Suprapubic skin (tissue), 4 donors: Measurements from ENCODE around the gene ATRN. TPM values are rescaled to one million over a fixed set of nuclear protein-coding genes. Genes with fewer than 3 reads are reported as not detected.
"Not testable (repeated sequence)": the region's sequence is repeated elsewhere in the genome, so short reads cannot be mapped to it uniquely, and the experiment has no call there.

Experiments used
- DNase-seq, 2 donors: peaks; one replicate each; pipeline ENCODE4 v3.0.0-alpha.2; 2019; ENCODE audit warnings: low spot score in 2 of 2
- H3K27ac ChIP-seq: fragments of 200-600 bp; sonication (generic); one replicate; pipeline ENCODE4 v1.5.1; 2019
- H3K27me3 ChIP-seq: fragments of 200-600 bp; sonication (generic); one replicate; pipeline ENCODE4 v1.5.1; 2019
- H3K36me3 ChIP-seq: fragments of 200-600 bp; sonication (generic); one replicate; pipeline ENCODE4 v1.5.1; 2019
- H3K4me1 ChIP-seq: fragments of 200-600 bp; sonication (generic); one replicate; pipeline ENCODE4 v1.5.1; 2019
- H3K4me3 ChIP-seq: fragments of 200-600 bp; sonication (generic); one replicate; pipeline ENCODE4 v1.5.1; 2019; ENCODE audit warnings: mild to moderate bottlenecking
- H3K9me3 ChIP-seq: fragments of 200-600 bp; sonication (generic); one replicate; pipeline ENCODE4 v1.5.1; 2019
- EP300 ChIP-seq: sonication (generic); formaldehyde crosslinking; IDR thresholded peaks from one replicate; pipeline ENCODE4 v1.6.1; 2017; ENCODE audit warnings: antibody characterized with exemption
- POLR2A ChIP-seq, 2 donors: fragments of 450-650 bp; IDR thresholded peaks; one replicate each; pipeline ENCODE4 v1.6.1; 2017; ENCODE audit warnings: antibody characterized with exemption in 2 of 2, mild to moderate bottlenecking in 2 of 2, moderate library complexity in 2 of 2
- POLR2AphosphoS5 ChIP-seq, 3 donors: sonication (generic); formaldehyde crosslinking; IDR thresholded peaks; one replicate each; pipeline ENCODE4 v1.6.1; 2017; ENCODE audit warnings: antibody characterized with exemption in 3 of 3
- WGBS: methylation state at CpG from one replicate; pipeline ENCODE4 v1.1.5; 2018; 5-methylcytosine and 5-hydroxymethylcytosine counted together
- total RNA-seq, 4 donors: library from RNA; depleted of rRNA; stranded (reverse); fragments of >200 nt; gene quantifications; one replicate each; pipeline ENCODE4 v1.1.0, GENCODE V29; 2016
- TF ChIP-seq, protein P1 (sequence below), 2 donors: fragments of 200-600 bp in 1 of 2; fragments of 450-650 bp in 1 of 2; sonication (generic) in 1 of 2; IDR thresholded peaks; one replicate each; pipeline ENCODE4 v1.5.1; 2016 to 2019; ENCODE audit warnings: antibody characterized with exemption in 2 of 2, mild to moderate bottlenecking in 1 of 2, moderate library complexity in 1 of 2

Gene ATRN
- total RNA-seq, 4 donors from 2014 or later: 23.3 to 39.1 (median 28.3) TPM

DNA sequence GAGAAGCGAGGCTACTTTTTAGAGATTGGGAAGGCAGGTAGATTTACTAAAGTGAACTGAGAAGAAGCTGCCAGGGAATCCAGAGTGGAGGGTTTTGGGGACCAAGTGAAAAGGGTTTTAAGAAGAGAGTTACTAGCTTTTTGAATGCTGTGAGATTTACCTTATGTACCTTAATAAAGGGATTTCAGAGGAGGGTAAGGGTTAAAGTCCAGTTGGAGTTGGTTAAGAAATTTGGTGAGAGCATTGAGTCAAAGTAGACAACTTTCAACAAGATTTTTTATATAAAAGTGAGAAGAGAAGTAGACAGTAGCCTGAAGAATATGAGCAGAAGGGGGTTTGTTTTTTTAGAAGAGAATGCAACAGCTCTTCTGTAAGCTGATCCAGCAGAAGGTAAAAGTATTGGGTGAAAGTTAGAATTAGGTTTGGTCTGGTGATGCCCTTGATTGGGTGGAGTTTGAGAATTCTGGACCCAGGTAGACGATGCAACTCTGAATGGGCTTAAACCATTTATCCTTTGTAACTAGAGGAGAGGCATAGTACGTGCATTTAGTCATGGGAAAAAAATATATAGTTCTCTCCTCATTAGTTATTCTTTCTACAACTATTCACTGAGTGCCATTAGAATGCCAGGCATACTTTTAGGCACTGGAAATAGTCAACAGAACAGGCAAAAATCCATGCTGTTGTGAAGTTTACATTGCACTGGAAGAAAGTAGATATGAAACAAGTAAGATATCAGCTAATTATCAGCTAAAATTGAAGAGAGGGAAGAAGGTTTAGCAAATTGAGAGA, 44.8 kb downstream of the ATRN start:
- WGBS: 93% methylated on average over 3 of the region's 3 CpGs
- Histone ChIP-seq H3K4me3 (no peak overlapping the region), H3K4me1 (no peaks in the 10 kb centered on the region), H3K36me3 (no peaks in the 10 kb centered on the region), H3K27me3 (no peaks in the 10 kb centered on the region), H3K27ac (no peak overlapping the region), H3K9me3 (no peaks in the 10 kb centered on the region)
- TF ChIP-seq, protein P1, sequence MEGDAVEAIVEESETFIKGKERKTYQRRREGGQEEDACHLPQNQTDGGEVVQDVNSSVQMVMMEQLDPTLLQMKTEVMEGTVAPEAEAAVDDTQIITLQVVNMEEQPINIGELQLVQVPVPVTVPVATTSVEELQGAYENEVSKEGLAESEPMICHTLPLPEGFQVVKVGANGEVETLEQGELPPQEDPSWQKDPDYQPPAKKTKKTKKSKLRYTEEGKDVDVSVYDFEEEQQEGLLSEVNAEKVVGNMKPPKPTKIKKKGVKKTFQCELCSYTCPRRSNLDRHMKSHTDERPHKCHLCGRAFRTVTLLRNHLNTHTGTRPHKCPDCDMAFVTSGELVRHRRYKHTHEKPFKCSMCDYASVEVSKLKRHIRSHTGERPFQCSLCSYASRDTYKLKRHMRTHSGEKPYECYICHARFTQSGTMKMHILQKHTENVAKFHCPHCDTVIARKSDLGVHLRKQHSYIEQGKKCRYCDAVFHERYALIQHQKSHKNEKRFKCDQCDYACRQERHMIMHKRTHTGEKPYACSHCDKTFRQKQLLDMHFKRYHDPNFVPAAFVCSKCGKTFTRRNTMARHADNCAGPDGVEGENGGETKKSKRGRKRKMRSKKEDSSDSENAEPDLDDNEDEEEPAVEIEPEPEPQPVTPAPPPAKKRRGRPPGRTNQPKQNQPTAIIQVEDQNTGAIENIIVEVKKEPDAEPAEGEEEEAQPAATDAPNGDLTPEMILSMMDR (IDR thresholded peaks at IDR 0.05): no peak
- TF ChIP-seq POLR2A (IDR thresholded peaks at IDR 0.05) (no peak), EP300 (no peak), POLR2AphosphoS5 (IDR thresholded peaks at IDR 0.05) (no peak)
- DNase-seq: no peak

GRCh38 chr20:3521852-3522740, 51.3 kb downstream of the ATRN start:
- Histone ChIP-seq H3K9me3 (no peaks in the 10 kb centered on the region), H3K36me3 (no peaks in the 10 kb centered on the region), H3K27ac (no peak overlapping the region), H3K27me3 (no peaks in the 10 kb centered on the region), H3K4me3 (no peak overlapping the region), H3K4me1 (no peaks in the 10 kb centered on the region)
- no peak for DNase-seq
- 94% methylated on average over 5 of the region's 5 CpGs for WGBS
- no peak for TF ChIP-seq POLR2AphosphoS5 (IDR thresholded peaks at IDR 0.05)
- no peak for TF ChIP-seq EP300
- TF ChIP-seq, protein P1 (IDR thresholded peaks at IDR 0.05): no peak
- TF ChIP-seq POLR2A (IDR thresholded peaks at IDR 0.05): no peak

- not testable (repeated sequence) for H3K27ac ChIP-seq, H3K4me3 ChIP-seq, H3K36me3 ChIP-seq, H3K27me3 ChIP-seq, H3K4me1 ChIP-seq, H3K9me3 ChIP-seq, DNase-seq
- WGBS: 97% methylated on average over 5 of the region's 5 CpGs
These were observed 53.9 kb downstream of the ATRN start for GRCh38 chr20:3524696-3525095.

- Histone ChIP-seq H3K36me3 (peaks cover 6% of the 10 kb centered on the region), H3K4me3 (no peak overlapping the region), H3K9me3 (no peaks in the 10 kb centered on the region), H3K4me1 (no peaks in the 10 kb centered on the region), H3K27ac (no peak overlapping the region), H3K27me3 (no peaks in the 10 kb centered on the region)
- no peak for DNase-seq
- no peak for TF ChIP-seq EP300
- no peak for TF ChIP-seq POLR2AphosphoS5 (IDR thresholded peaks at IDR 0.05)
- TF ChIP-seq, protein P1 (IDR thresholded peaks at IDR 0.05): no peak
- TF ChIP-seq POLR2A (IDR thresholded peaks at IDR 0.05): no peak
- 79% methylated on average over 3 of the region's 3 CpGs for WGBS
These were observed 61.3 kb downstream of the ATRN start for GRCh38 chr20:3532089-3532615.

GRCh38 chr20:3537733-3538132, 66.9 kb downstream of the ATRN start:
- H3K36me3 ChIP-seq, H3K9me3 ChIP-seq, DNase-seq, H3K27ac ChIP-seq, H3K27me3 ChIP-seq, H3K4me3 ChIP-seq, H3K4me1 ChIP-seq: not testable (repeated sequence)
- WGBS: 100% methylated on average over 1 of the region's 1 CpG
